ENCODE data around the gene KLHL2. TPM values are rescaled to one million over a fixed set of nuclear protein-coding genes. Genes with fewer than 3 reads are reported as not detected.
"Not testable (repeated sequence)": the region's sequence is repeated elsewhere in the genome, so short reads cannot be mapped to it uniquely, and the experiment has no call there.

Gene KLHL2
- total RNA-seq, 4 donors from 2014 or later = 9.2 to 19.8 (median 12.0) TPM

GRCh38 chr4:165213991-165214709, 6.8 kb downstream of the KLHL2 start:
- peaks cover 0 to 10% (median 0%) of the 10 kb centered on the region in 4 donors for H3K4me1 ChIP-seq
- H3K27ac ChIP-seq; H3K4me3 ChIP-seq; H3K27me3 ChIP-seq; H3K9me3 ChIP-seq; intact Hi-C loops (cut with DNase I; ENCODE audit: low total_unique reads); DNase-seq; H3K36me3 ChIP-seq: not testable (repeated sequence)
- in situ Hi-C loops (cut with MboI; ENCODE audit: low pct_ligation_motif_present in 1 of 4, low pct_unique_long_range_greater_than_20kb in 1 of 4, low sequenced_read_pairs in 3 of 4) = loop anchor here in 1 of 4 donors (25.0 kb wide), 1 partner anchor 123 kb away; the partner anchor contains the start of gene MSMO1
- 77 to 83% methylated on average over 6 of the region's 6 CpGs for WGBS, 2 donors (ENCODE audit: low coverage in 1 of 2)

GRCh38 chr4:165215034-165215751, 7.8 kb downstream of the KLHL2 start:
- DNase-seq; H3K36me3 ChIP-seq; H3K4me3 ChIP-seq; H3K27me3 ChIP-seq; H3K9me3 ChIP-seq; intact Hi-C loops (cut with DNase I; ENCODE audit: low total_unique reads); H3K27ac ChIP-seq; H3K4me1 ChIP-seq: not testable (repeated sequence)
- in situ Hi-C loops (cut with MboI; ENCODE audit: low pct_ligation_motif_present in 1 of 4, low pct_unique_long_range_greater_than_20kb in 1 of 4, low sequenced_read_pairs in 3 of 4) = loop anchor here in 1 of 4 donors (25.0 kb wide), 1 partner anchor 122 kb away; the partner anchor contains the start of gene MSMO1
- WGBS, 2 donors (ENCODE audit: low coverage in 1 of 2) = 24 to 44% methylated on average over 2 of the region's 2 CpGs

GRCh38 chr4:165215761-165216487, 8.6 kb downstream of the KLHL2 start:
- WGBS, 2 donors (ENCODE audit: low coverage in 1 of 2) = 70 to 87% methylated on average over 2 of the region's 2 CpGs
- H3K27ac ChIP-seq; H3K4me3 ChIP-seq; H3K27me3 ChIP-seq; DNase-seq; H3K4me1 ChIP-seq; H3K36me3 ChIP-seq; H3K9me3 ChIP-seq; intact Hi-C loops (cut with DNase I; ENCODE audit: low total_unique reads): not testable (repeated sequence)
- in situ Hi-C loops (cut with MboI; ENCODE audit: low pct_ligation_motif_present in 1 of 4, low pct_unique_long_range_greater_than_20kb in 1 of 4, low sequenced_read_pairs in 3 of 4) = loop anchor here in 1 of 4 donors (25.0 kb wide), 1 partner anchor 121 kb away; the partner anchor contains the start of gene MSMO1

- in situ Hi-C loops (cut with MboI; ENCODE audit: low pct_ligation_motif_present in 1 of 4, low pct_unique_long_range_greater_than_20kb in 1 of 4, low sequenced_read_pairs in 3 of 4) = loop anchor here in 1 of 4 donors (25.0 kb wide), 1 partner anchor 120 kb away; the partner anchor contains the start of gene MSMO1
- no peak for DNase-seq
- TF ChIP-seq POLR2A (IDR thresholded peaks at IDR 0.05) = no peak
- TF ChIP-seq POLR2AphosphoS5 (IDR thresholded peaks at IDR 0.05) = no peak
- TF ChIP-seq CTCF (IDR thresholded peaks at IDR 0.05) = no peak
- TF ChIP-seq EP300 (IDR thresholded peaks at IDR 0.05; ENCODE audit: low read depth) = no peak
- no peak overlapping the region for H3K27ac ChIP-seq
- H3K27me3 ChIP-seq = no peaks in the 10 kb centered on the region
- no peak overlapping the region for H3K4me3 ChIP-seq
- WGBS, 2 donors (ENCODE audit: low coverage in 1 of 2) = 75 to 86% methylated on average over 1 to 3 of the region's 3 CpGs
- peaks cover 0 to 6% (median 0%) of the 10 kb centered on the region in 4 donors for H3K4me1 ChIP-seq
- intact Hi-C loops (cut with DNase I; ENCODE audit: low total_unique reads) = no loop called here
- H3K36me3 ChIP-seq = no peaks in the 10 kb centered on the region
- no peaks in the 10 kb centered on the region for H3K9me3 ChIP-seq
These were observed 10.0 kb downstream of the KLHL2 start for GRCh38 chr4:165217325-165217724.

- H3K4me3 ChIP-seq; DNase-seq; H3K9me3 ChIP-seq; H3K27ac ChIP-seq; H3K36me3 ChIP-seq; intact Hi-C loops (cut with DNase I; ENCODE audit: low total_unique reads); H3K4me1 ChIP-seq; H3K27me3 ChIP-seq: not testable (repeated sequence)
- in situ Hi-C loops (cut with MboI; ENCODE audit: low pct_ligation_motif_present in 1 of 4, low pct_unique_long_range_greater_than_20kb in 1 of 4, low sequenced_read_pairs in 3 of 4) = loop anchor here in 1 of 4 donors (25.0 kb wide), 1 partner anchor 116 kb away; the partner anchor contains the start of gene MSMO1
- WGBS, 2 donors (ENCODE audit: low coverage in 1 of 2) = 68 to 91% methylated on average over 4 of the region's 4 CpGs
These were observed 13.9 kb downstream of the KLHL2 start for GRCh38 chr4:165221306-165221705.

GRCh38 chr4:165221993-165222650, 14.8 kb downstream of the KLHL2 start:
- H3K27ac ChIP-seq = peak overlapping the region in 1 of 4 donors; percentile 9
- intact Hi-C loops (cut with DNase I; ENCODE audit: low total_unique reads); DNase-seq; H3K27me3 ChIP-seq; H3K36me3 ChIP-seq; H3K4me3 ChIP-seq; H3K9me3 ChIP-seq; H3K4me1 ChIP-seq: not testable (repeated sequence)
- 54 to 71% methylated on average over 3 to 5 of the region's 5 CpGs for WGBS, 2 donors (ENCODE audit: low coverage in 1 of 2)
- in situ Hi-C loops (cut with MboI; ENCODE audit: low pct_ligation_motif_present in 1 of 4, low pct_unique_long_range_greater_than_20kb in 1 of 4, low sequenced_read_pairs in 3 of 4) = loop anchor here in 1 of 4 donors (25.0 kb wide), 1 partner anchor 115 kb away; the partner anchor contains the start of gene MSMO1
